ENCODE data around the gene ENO4. TPM values are rescaled to one million over a fixed set of nuclear protein-coding genes. Genes with fewer than 3 reads are reported as not detected.

Gene ENO4
- total RNA-seq, 6 donors from 2014 or later = 0.06 to 3.0 (median 1.1) TPM

- no peak for TF ChIP-seq EP300 (IDR thresholded peaks at IDR 0.05)
- TF ChIP-seq POLR2AphosphoS5 (IDR thresholded peaks at IDR 0.05) = no peak
- TF ChIP-seq POLR2A (IDR thresholded peaks at IDR 0.05) = no peak
- no peak for TF ChIP-seq CTCF (IDR thresholded peaks at IDR 0.05)
- Histone ChIP-seq H3K4me1 (no peaks in the 10 kb centered on the region), H3K4me3 (no peak overlapping the region), H3K9me3 (no peaks in the 10 kb centered on the region), H3K27ac (no peak overlapping the region), H3K27me3 (no peaks in the 10 kb centered on the region), H3K36me3 (no peaks in the 10 kb centered on the region)
- ATAC-seq (ENCODE audit: low FRiP score in 2 of 2) = no peak
- 76 to 77% methylated on average over 2 of the region's 2 CpGs for WGBS, 2 donors
- no peak for DNase-seq
These were observed 12.5 kb downstream of the ENO4 start for GRCh38 chr10:116861796-116862195.

DNA sequence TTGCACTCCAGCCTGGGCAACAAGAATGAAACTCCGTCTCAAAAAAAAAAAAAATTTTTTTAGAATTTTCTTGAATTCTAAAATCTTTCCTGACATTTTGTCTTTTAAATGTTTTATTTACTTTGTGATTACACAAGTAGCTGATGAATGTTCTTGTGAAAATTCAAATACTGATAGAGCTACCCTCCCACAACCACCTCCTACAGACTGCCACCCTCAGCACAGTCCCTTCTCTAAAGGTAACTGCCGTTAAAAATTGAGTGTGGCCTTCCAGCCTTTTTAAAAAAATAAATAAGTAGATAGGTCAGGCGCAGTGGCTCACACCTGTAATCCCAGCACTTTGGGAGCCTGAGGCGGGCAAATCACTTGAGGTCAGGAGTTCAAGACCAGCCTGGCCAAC is 15.1 kb downstream of the ENO4 start:
- Histone ChIP-seq H3K27me3 (no peaks in the 10 kb centered on the region), H3K4me1 (no peaks in the 10 kb centered on the region), H3K4me3 (no peak overlapping the region), H3K9me3 (no peaks in the 10 kb centered on the region), H3K36me3 (no peaks in the 10 kb centered on the region), H3K27ac (no peak overlapping the region)
- WGBS, 2 donors = 80 to 87% methylated on average over 4 of the region's 4 CpGs
- TF ChIP-seq POLR2AphosphoS5 (IDR thresholded peaks at IDR 0.05) (no peak), EP300 (IDR thresholded peaks at IDR 0.05) (no peak)
- ATAC-seq (ENCODE audit: low FRiP score in 2 of 2) (no peak), DNase-seq (no peak)

DNA sequence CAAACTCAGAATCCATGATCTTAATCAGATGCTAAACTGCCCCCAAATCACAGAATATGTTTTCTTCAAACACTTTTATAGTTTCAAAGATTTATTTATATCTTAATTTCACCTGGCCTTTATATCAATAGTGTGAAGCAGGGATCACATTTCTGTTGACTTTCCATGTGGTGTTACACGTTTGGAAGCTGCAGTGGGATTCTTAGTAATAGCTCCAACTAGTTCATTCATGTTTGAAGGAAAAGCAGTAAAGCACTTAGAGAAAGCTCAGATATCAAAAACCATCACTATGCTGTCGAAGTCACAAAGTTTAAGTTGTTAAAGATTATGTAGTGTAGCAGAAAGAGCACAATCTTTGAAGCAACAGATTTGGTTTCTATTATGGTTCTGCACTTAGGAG is 16.8 kb downstream of the ENO4 start:
- Histone ChIP-seq H3K36me3 (no peaks in the 10 kb centered on the region), H3K9me3 (no peaks in the 10 kb centered on the region), H3K4me1 (no peaks in the 10 kb centered on the region), H3K27ac (no peak overlapping the region), H3K4me3 (no peak overlapping the region), H3K27me3 (no peaks in the 10 kb centered on the region)
- DNase-seq (no peak), ATAC-seq (ENCODE audit: low FRiP score in 2 of 2) (no peak)
- no peak for TF ChIP-seq POLR2A (IDR thresholded peaks at IDR 0.05)
- TF ChIP-seq CTCF (IDR thresholded peaks at IDR 0.05) = no peak
- no peak for TF ChIP-seq POLR2AphosphoS5 (IDR thresholded peaks at IDR 0.05)
- no peak for TF ChIP-seq EP300 (IDR thresholded peaks at IDR 0.05)
- 67 to 69% methylated on average over 2 of the region's 2 CpGs for WGBS, 2 donors

DNA sequence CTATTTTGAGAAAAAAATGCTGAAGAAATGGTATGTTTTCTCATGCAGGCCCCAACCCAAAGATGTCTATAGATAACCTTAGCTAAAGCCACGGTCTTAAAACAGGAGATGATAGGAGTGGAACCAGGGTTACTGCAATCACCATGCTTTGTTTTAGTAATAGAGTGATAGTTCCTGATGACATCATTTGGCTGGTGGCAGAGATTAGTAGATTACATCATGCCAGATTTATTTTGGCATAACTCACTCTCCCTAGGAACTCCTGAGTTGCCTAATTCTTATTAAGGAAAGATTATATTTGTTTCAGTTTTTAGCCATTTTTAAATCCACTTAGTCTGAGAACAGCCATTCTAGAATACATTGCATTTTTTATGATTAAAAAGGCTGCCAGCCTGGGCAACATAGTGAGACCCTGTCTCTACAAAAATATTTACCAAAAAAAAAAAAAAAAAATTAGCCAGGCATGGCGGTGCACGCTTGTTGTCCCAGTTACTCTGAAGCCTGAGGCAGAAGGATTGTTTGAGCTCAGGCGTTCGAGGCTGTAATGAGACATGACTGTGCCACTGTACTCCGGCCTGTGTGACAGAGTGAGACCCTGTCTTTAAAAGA is 17.8 kb downstream of the ENO4 start:
- ATAC-seq (ENCODE audit: low FRiP score in 2 of 2) (peak in 1 of 2 donors; percentile 76), DNase-seq (no peak)
- no peak overlapping the region for H3K27ac ChIP-seq
- no peaks in the 10 kb centered on the region for H3K27me3 ChIP-seq
- H3K36me3 ChIP-seq = no peaks in the 10 kb centered on the region
- no peak overlapping the region for H3K4me3 ChIP-seq
- no peaks in the 10 kb centered on the region for H3K4me1 ChIP-seq
- no peaks in the 10 kb centered on the region for H3K9me3 ChIP-seq
- TF ChIP-seq POLR2AphosphoS5 (IDR thresholded peaks at IDR 0.05) (no peak), POLR2A (IDR thresholded peaks at IDR 0.05) (no peak), EP300 (IDR thresholded peaks at IDR 0.05) (no peak), CTCF (IDR thresholded peaks at IDR 0.05) (no peak)
- 84 to 91% methylated on average over 6 of the region's 6 CpGs for WGBS, 2 donors

GRCh38 chr10:116868198-116868676 is 18.9 kb downstream of the ENO4 start:
- no peaks in the 10 kb centered on the region for H3K36me3 ChIP-seq
- ATAC-seq (ENCODE audit: low FRiP score in 2 of 2) (no peak), DNase-seq (no peak)
- H3K4me1 ChIP-seq = no peaks in the 10 kb centered on the region
- 67 to 90% methylated on average over 4 of the region's 4 CpGs for WGBS, 2 donors
- no peaks in the 10 kb centered on the region for H3K27me3 ChIP-seq
- H3K4me3 ChIP-seq = no peak overlapping the region
- no peaks in the 10 kb centered on the region for H3K9me3 ChIP-seq
- no peak for TF ChIP-seq POLR2A (IDR thresholded peaks at IDR 0.05)
- TF ChIP-seq EP300 (IDR thresholded peaks at IDR 0.05) = no peak
- no peak for TF ChIP-seq POLR2AphosphoS5 (IDR thresholded peaks at IDR 0.05)
- no peak for TF ChIP-seq CTCF (IDR thresholded peaks at IDR 0.05)
- H3K27ac ChIP-seq = no peak overlapping the region
